ENCODE results near the gene SCN9A. TPM values are rescaled to one million over a fixed set of nuclear protein-coding genes. Genes with fewer than 3 reads are reported as not detected.
A peak's percentile ranks its signal among the peaks of the same experiment; 100 is the strongest.

SCN9A gene
- total RNA-seq, 2 donors from 2014 or later = 6.4 to 12.0 TPM

GRCh38 chr2:166365803-166366420 lies 9.8 kb downstream of the SCN9A start:
- H3K4me3 ChIP-seq = no peak overlapping the region
- no peak overlapping the region for H3K9ac ChIP-seq (ENCODE audit: low read depth in 2 of 2, low read length in 2 of 2)
- no peak overlapping the region for H3K27ac ChIP-seq
- no peaks in the 10 kb centered on the region for H3K36me3 ChIP-seq
- H3K27me3 ChIP-seq = no peaks in the 10 kb centered on the region
- DNase-seq = no peak
- intact Hi-C loops (cut with DNase I) = no loop called here
- H3K4me1 ChIP-seq = no peaks in the 10 kb centered on the region
- H3K9me3 ChIP-seq = no peaks in the 10 kb centered on the region
- no peak for TF ChIP-seq CTCF (IDR thresholded peaks at IDR 0.05)

GRCh38 chr2:166365239-166365638 lies 10.5 kb downstream of the SCN9A start:
- intact Hi-C loops (cut with DNase I) = no loop called here
- Histone ChIP-seq H3K36me3 (no peaks in the 10 kb centered on the region), H3K9me3 (no peaks in the 10 kb centered on the region), H3K27ac (no peak overlapping the region), H3K27me3 (no peaks in the 10 kb centered on the region), H3K4me3 (no peak overlapping the region), H3K9ac (ENCODE audit: low read depth in 2 of 2, low read length in 2 of 2) (no peak overlapping the region), H3K4me1 (no peaks in the 10 kb centered on the region)
- DNase-seq = no peak
- TF ChIP-seq CTCF (IDR thresholded peaks at IDR 0.05) = no peak

- intact Hi-C loops (cut with DNase I) = no loop called here
- Histone ChIP-seq H3K36me3 (no peaks in the 10 kb centered on the region), H3K4me1 (no peaks in the 10 kb centered on the region), H3K27me3 (no peaks in the 10 kb centered on the region), H3K9me3 (no peaks in the 10 kb centered on the region), H3K9ac (ENCODE audit: low read depth in 2 of 2, low read length in 2 of 2) (no peak overlapping the region), H3K27ac (no peak overlapping the region), H3K4me3 (no peak overlapping the region)
- DNase-seq = no peak
- TF ChIP-seq CTCF (IDR thresholded peaks at IDR 0.05) = no peak
Measured at GRCh38 chr2:166364476-166365161, 11.1 kb downstream of the SCN9A start.

GRCh38 chr2:166361351-166362153 lies 14.2 kb downstream of the SCN9A start:
- H3K27me3 ChIP-seq = no peaks in the 10 kb centered on the region
- no peak overlapping the region for H3K4me3 ChIP-seq
- no peak overlapping the region for H3K27ac ChIP-seq
- H3K36me3 ChIP-seq = no peaks in the 10 kb centered on the region
- intact Hi-C loops (cut with DNase I) = no loop called here
- TF ChIP-seq CTCF (IDR thresholded peaks at IDR 0.05) = peak; percentile 36
- H3K9me3 ChIP-seq = no peaks in the 10 kb centered on the region
- no peak overlapping the region for H3K9ac ChIP-seq (ENCODE audit: low read depth in 2 of 2, low read length in 2 of 2)
- H3K4me1 ChIP-seq = no peaks in the 10 kb centered on the region
- DNase-seq = no peak

- Histone ChIP-seq H3K9ac (ENCODE audit: low read depth in 2 of 2, low read length in 2 of 2) (no peak overlapping the region), H3K27ac (no peak overlapping the region)
Measured at GRCh38 chr2:166360906-166361305, 14.8 kb downstream of the SCN9A start.

More at GRCh38 chr2:166360906-166361305, 14.8 kb downstream of the SCN9A start:
- intact Hi-C loops (cut with DNase I) = no loop called here
- H3K36me3 ChIP-seq = no peaks in the 10 kb centered on the region
- TF ChIP-seq CTCF (IDR thresholded peaks at IDR 0.05) = no peak
- no peak overlapping the region for H3K4me3 ChIP-seq
- no peaks in the 10 kb centered on the region for H3K9me3 ChIP-seq
- no peaks in the 10 kb centered on the region for H3K27me3 ChIP-seq
- H3K4me1 ChIP-seq = no peaks in the 10 kb centered on the region
- DNase-seq = no peak

Data from colonic mucosa (tissue), 4 donors.